Ascending aorta (tissue), 2 donors: Measurements from ENCODE around the gene PITPNB. TPM values are rescaled to one million over a fixed set of nuclear protein-coding genes. Genes with fewer than 3 reads are reported as not detected.

Experiments
- DNase-seq, 2 donors: peaks; one replicate each; pipeline ENCODE4 v3.0.0-alpha.2; 2019; ENCODE audit warnings: low spot score in 2 of 2
- H3K27ac ChIP-seq, 2 donors: fragments of 200-600 bp; sonication (generic); one replicate each; pipeline ENCODE4 v1.5.1; 2016 to 2017; ENCODE audit warnings: mild to moderate bottlenecking in 1 of 2
- H3K27me3 ChIP-seq: fragments of 200-600 bp; sonication (generic); one replicate; pipeline ENCODE4 v1.5.1; 2017
- H3K36me3 ChIP-seq, 2 donors: fragments of 200-600 bp; sonication (generic); one replicate each; pipeline ENCODE4 v1.5.1; 2016
- H3K4me1 ChIP-seq, 2 donors: fragments of 200-600 bp; sonication (generic); one replicate each; pipeline ENCODE4 v1.5.1; 2016 to 2017; ENCODE audit warnings: mild to moderate bottlenecking in 1 of 2
- H3K4me3 ChIP-seq, 2 donors: fragments of 200-600 bp; sonication (generic); one replicate each; pipeline ENCODE4 v1.5.1; 2016 to 2017; ENCODE audit warnings: mild to moderate bottlenecking in 1 of 2
- H3K9me3 ChIP-seq, 2 donors: fragments of 200-600 bp; sonication (generic); one replicate each; pipeline ENCODE4 v1.5.1; 2016
- intact Hi-C: fragments of 100-400 bp; cut with DNase I; formaldehyde crosslinking; loops from one replicate; pipeline ENCODE4 v1.15.1; 2023
- total RNA-seq: library from RNA; depleted of rRNA; stranded (reverse); fragments of >200 nt; gene quantifications from one replicate; pipeline ENCODE4 v1.1.0, GENCODE V29; 2016
- TF ChIP-seq, protein P1 (sequence below), 3 experiments: fragments of 200-600 bp in 2 of 3; fragments of 450-650 bp in 1 of 3; sonication (generic) in 2 of 3; IDR thresholded peaks; one replicate each; pipeline ENCODE4 v1.5.1; 2016 to 2019; ENCODE audit warnings: antibody characterized with exemption in 3 of 3, mild to moderate bottlenecking in 1 of 3, moderate library complexity in 1 of 3

The PITPNB gene
- total RNA-seq, 1 donor from 2014 or later = 42.1 TPM

DNA sequence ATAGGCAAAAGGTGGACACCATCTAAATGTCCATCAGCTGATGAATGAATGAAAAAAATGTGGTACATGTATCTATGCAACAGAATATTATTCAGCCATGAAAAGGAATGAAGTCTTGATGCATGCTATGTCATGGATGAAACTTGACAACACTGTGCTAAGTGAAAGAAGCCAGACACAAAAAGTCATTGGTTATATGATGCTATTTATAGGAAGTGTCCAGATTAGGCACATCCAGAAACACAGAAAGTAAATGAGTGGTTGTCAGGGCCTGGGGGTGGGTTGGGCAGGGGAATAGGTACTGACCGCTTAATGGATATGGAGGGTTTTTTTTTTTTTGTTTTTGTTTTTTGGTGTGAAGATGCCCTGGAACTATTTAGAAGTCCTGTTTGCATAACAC, 95.8 kb downstream of the PITPNB start:
- no peak for DNase-seq
- no peak overlapping the region for H3K4me3 ChIP-seq
- no peaks in the 10 kb centered on the region for H3K27me3 ChIP-seq
- H3K27ac ChIP-seq = no peak overlapping the region
- peaks cover 8 to 9% of the 10 kb centered on the region in 2 donors for H3K4me1 ChIP-seq
- H3K9me3 ChIP-seq = no peaks in the 10 kb centered on the region
- TF ChIP-seq, protein P1, sequence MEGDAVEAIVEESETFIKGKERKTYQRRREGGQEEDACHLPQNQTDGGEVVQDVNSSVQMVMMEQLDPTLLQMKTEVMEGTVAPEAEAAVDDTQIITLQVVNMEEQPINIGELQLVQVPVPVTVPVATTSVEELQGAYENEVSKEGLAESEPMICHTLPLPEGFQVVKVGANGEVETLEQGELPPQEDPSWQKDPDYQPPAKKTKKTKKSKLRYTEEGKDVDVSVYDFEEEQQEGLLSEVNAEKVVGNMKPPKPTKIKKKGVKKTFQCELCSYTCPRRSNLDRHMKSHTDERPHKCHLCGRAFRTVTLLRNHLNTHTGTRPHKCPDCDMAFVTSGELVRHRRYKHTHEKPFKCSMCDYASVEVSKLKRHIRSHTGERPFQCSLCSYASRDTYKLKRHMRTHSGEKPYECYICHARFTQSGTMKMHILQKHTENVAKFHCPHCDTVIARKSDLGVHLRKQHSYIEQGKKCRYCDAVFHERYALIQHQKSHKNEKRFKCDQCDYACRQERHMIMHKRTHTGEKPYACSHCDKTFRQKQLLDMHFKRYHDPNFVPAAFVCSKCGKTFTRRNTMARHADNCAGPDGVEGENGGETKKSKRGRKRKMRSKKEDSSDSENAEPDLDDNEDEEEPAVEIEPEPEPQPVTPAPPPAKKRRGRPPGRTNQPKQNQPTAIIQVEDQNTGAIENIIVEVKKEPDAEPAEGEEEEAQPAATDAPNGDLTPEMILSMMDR (IDR thresholded peaks at IDR 0.05) = no peak
- H3K36me3 ChIP-seq = no peaks in the 10 kb centered on the region
- intact Hi-C loops = no loop called here

DNA sequence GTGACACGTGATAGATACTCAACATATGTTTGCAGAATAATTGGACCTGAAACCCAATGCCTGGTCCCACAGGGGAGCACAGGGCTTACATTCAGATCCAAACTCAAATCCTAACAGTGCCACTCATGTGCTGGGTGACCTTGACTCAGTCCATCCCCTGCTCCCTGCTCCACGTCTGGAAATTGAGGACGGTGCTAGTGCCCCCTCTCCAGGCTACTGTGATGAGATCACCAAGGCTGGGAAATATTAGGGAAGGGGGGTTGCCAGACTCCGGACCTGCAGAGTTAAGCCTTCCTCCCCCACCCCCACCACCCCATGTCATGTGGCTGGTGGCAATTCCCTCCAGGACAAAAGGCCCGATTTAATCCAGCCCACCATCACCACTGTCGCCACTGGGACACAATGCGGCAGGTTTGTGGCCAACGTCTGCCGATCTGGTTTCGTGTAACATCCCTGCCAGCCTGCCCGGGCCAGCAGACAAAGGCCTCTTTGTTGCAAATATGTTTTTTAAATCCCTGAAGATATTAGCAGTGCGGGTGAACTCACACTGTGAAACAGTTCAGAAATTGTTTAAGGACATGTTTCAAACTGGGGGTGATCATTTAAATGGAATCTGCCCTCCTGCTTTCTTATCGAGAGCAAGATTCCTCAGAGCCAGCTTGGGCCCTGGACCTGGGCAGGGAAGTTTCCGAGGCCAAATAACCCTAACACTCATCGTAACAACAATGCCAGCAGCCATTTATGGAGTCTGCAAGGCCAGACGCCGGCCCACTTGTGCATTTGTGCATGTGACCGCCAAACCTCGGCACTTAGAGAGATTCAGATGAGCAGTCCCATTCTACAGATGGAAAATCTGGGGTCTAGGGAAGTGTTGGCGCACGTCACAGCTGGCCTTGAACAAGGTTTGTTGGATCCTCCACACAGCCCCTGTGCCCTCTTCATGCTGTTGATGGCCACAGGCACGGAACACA, 97.9 kb downstream of the PITPNB start:
- TF ChIP-seq, protein P1 (IDR thresholded peaks at IDR 0.05) = no peak
- intact Hi-C loops = no loop called here
- Histone ChIP-seq H3K4me3 (no peak overlapping the region), H3K27ac (peak overlapping the region; percentile 39 to 50), H3K9me3 (no peaks in the 10 kb centered on the region), H3K4me1 (peaks cover 0 to 3% of the 10 kb centered on the region in 2 donors), H3K27me3 (no peaks in the 10 kb centered on the region), H3K36me3 (no peaks in the 10 kb centered on the region)
- DNase-seq = no peak

DNA sequence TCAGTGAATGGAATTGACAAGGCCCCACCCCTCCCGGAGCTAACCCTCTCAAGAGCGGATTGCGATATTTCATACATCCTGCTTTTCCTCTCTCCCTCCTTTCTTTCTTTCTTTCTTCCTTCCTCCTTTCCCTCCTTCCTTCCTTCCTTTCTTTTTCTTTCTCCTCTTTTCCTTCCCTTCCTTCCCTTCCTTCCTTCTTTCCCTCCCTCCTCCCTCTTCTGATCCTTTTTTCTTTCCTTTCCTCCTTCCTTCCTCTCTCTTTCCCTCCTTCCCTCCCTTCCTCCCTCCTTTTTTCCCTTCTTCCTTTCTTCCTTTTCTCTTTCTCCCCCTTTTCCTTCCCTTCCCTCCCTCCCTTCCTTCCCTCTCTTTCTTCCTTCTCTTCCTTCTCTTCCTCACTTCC, 102.5 kb downstream of the PITPNB start:
- DNase-seq = no peak
- Histone ChIP-seq H3K4me3 (no peak overlapping the region), H3K27me3 (no peaks in the 10 kb centered on the region), H3K27ac (no peak overlapping the region), H3K4me1 (peaks cover 0 to 3% of the 10 kb centered on the region in 2 donors), H3K9me3 (no peaks in the 10 kb centered on the region), H3K36me3 (no peaks in the 10 kb centered on the region)
- TF ChIP-seq, protein P1 (IDR thresholded peaks at IDR 0.05) = no peak
- intact Hi-C loops = no loop called here

DNA sequence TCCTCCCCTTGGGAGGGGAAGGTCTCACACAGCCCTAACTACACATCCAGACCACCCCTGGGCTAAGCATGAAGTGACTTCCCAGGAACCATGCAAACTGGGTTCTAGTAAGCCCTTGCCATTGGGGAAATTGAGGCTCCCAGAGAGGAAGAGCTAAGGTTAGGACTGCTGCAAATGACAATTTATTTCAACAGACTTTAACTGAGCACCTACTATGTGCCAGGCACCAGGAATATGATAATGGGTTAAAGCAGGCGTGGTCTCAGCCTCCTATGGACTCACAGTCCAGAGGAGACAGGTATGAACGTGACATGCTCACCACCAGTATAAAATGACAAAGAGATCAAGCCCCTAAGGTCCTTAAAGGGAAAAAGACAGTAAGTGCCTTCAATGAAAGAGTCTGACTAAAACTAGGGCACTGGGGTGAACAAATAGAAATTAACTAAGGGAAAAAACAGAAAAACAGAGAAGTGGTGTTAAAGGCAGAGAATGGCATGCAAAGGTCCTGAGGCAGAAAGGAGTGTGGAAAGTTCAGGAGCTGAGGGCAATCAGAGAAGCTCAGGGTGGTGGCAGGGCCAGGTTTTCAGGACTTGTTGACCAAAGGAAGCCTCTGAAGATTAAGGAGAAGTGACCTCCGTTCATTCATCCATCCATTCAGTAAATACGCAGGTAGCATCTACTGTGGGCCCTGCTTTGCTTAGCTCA, 103.1 kb downstream of the PITPNB start:
- peaks cover 4 to 5% of the 10 kb centered on the region in 2 donors for H3K4me1 ChIP-seq
- no peak overlapping the region for H3K4me3 ChIP-seq
- H3K9me3 ChIP-seq = no peaks in the 10 kb centered on the region
- H3K27ac ChIP-seq = no peak overlapping the region
- no peaks in the 10 kb centered on the region for H3K27me3 ChIP-seq
- TF ChIP-seq, protein P1 (IDR thresholded peaks at IDR 0.05) = no peak
- intact Hi-C loops = no loop called here
- H3K36me3 ChIP-seq = no peaks in the 10 kb centered on the region
- no peak for DNase-seq

DNA sequence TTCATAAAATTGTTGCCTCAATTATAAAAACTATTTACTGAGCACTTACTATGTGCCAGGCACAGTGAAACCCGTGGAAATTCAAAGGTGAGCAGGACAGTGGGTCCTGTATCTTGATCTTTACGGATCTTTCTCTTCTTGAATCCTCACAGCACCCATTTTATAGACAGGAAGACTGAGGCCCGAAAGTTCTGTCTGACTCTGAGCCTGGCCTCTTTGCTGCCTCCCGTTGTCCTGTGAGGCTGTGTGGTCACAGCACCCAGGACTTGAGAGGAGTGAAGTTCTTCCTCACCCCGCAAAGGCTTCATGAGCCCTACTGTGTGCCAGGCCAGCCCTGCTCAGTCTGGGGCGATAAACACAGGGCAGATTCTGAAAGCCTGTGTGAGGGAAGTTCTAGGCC, 104.1 kb downstream of the PITPNB start:
- peaks cover 8 to 11% of the 10 kb centered on the region in 2 donors for H3K4me1 ChIP-seq
- DNase-seq = no peak
- no peaks in the 10 kb centered on the region for H3K27me3 ChIP-seq
- H3K4me3 ChIP-seq = no peak overlapping the region
- no peaks in the 10 kb centered on the region for H3K9me3 ChIP-seq
- TF ChIP-seq, protein P1 (IDR thresholded peaks at IDR 0.05) = no peak
- intact Hi-C loops = loop anchor here (5.0 kb wide), 1 partner anchor 52 kb away; no protein-coding TSS in a partner anchor
- H3K27ac ChIP-seq = no peak overlapping the region
- H3K36me3 ChIP-seq = no peaks in the 10 kb centered on the region
